HAP-1 (cell line): ENCODE measurements around the gene IYD.
A peak's percentile ranks its signal among the peaks of the same experiment; 100 is the strongest.

Experiments
- DNase-seq, 2 experiments: peaks; one replicate each; pipeline ENCODE4 v3.0.0-alpha.2; 2016 to 2020; ENCODE audit warnings: low spot score in 2 of 2
- H3K27me3 ChIP-seq: fragments of 250-450 bp; sonication (Bioruptor Pico); 2 replicates; pipeline ENCODE4 v1.5.1; 2020; ENCODE audit warnings: low read depth, mild to moderate bottlenecking, moderate library complexity
- H3K36me3 ChIP-seq: fragments of 250-450 bp; sonication (Bioruptor Pico); replicated peaks from 2 replicates; pipeline ENCODE4 v1.5.1; 2020; ENCODE audit warnings: mild to moderate bottlenecking
- H3K4me1 ChIP-seq: fragments of 250-450 bp; sonication (Bioruptor Pico); 2 replicates; pipeline ENCODE4 v1.5.1; 2020; ENCODE audit warnings: mild to moderate bottlenecking
- H3K4me3 ChIP-seq: fragments of 250-450 bp; sonication (Bioruptor Pico); 2 replicates; pipeline ENCODE4 v1.5.1; 2020; ENCODE audit warnings: mild to moderate bottlenecking, moderate library complexity
- H3K9me3 ChIP-seq: fragments of 250-450 bp; sonication (Bioruptor Pico); 2 replicates; pipeline ENCODE4 v1.5.1; 2020; ENCODE audit warnings: mild to moderate bottlenecking, moderate library complexity
- in situ Hi-C: fragments of 300-500 bp; cut with MboI; formaldehyde crosslinking; loops from 3 replicates; pipeline ENCODE4 v1.14.3; 2020; ENCODE audit warnings: low sequenced_read_pairs, inconsistent platforms, mixed read lengths

The IYD gene

DNA sequence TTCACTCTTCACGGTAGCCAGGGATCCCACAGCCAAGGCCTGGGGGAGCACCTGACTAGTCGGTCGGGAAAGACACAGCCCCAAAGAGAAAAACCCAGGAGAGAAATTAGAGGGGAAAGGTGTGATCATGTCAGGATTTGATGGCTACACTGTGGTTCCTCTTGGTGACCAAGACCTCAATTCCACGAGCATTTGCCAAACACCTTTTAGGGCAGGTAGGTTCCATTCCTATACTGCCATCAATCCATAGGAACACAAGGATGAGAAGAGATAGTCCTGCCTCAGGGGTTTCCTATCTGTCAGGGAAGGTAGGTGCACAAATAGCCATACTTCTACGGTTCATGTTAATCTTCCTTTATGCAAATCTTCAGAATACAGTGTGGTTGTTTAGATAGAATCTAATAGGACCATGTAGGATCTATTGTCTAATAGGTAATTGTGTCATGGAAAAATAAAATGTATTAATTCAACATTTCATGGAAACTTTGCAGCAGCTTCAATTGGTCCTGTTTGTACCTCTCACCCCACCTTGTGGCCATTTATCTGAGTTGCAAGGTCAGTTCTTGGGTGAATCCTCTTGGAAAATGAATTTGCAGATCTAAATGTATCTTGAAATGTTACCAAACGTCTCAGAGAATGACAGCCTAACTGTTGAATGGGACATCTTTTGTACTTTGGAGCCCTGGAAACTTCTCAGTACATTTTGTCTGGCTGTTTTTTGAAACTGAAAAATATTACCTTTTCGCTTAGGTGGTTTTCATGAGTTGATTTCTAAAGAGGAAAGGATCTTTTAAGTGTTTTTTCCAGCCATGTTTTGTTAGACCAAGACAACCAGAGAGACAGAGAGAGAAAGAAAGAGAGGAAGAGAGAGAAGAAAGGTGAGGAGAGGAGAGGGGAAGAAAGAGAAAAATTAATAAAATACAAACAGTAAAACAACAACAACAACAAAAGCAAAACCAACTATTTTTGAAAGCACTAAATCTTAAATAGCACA lies 33.7 kb upstream of the IYD start:
- no peaks in the 10 kb centered on the region for H3K9me3 ChIP-seq
- no peak overlapping the region for H3K4me3 ChIP-seq
- no peaks in the 10 kb centered on the region for H3K27me3 ChIP-seq
- no peaks in the 10 kb centered on the region for H3K4me1 ChIP-seq
- DNase-seq, result peak; percentile 61 to 65
- in situ Hi-C loops, result loop anchor here (5.0 to 25.0 kb wide), 2 partner anchors 253 to 398 kb away; partner anchors contain the start of gene ULBP2
- H3K36me3 ChIP-seq, result no peaks in the 10 kb centered on the region

DNA sequence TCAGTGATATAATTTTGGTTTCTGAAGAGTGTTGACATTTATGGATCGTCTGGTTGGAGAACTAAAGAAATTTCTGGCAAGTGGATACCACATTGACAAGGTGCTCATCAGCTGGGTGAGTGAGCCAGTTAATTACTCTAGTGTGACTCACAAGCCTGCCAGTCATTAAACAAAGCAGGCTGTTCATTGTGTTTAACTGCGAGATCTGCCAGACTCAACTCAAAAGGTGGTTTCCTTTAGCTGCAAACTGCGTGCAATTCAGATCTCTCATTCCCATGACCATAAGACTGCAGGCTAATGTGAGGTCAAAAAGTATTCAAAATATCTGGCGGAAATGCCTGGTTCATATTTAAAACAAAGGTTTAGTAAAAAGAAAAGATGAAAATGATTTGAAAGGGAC lies 32.5 kb upstream of the IYD start:
- in situ Hi-C loops, result loop anchor here (25.0 kb wide), 1 partner anchor 399 kb away; the partner anchor contains the start of gene ULBP2
- H3K36me3 ChIP-seq, result no peaks in the 10 kb centered on the region
- H3K4me1 ChIP-seq, result no peaks in the 10 kb centered on the region
- DNase-seq, result no peak
- no peaks in the 10 kb centered on the region for H3K27me3 ChIP-seq
- no peaks in the 10 kb centered on the region for H3K9me3 ChIP-seq
- H3K4me3 ChIP-seq, result no peak overlapping the region

DNA sequence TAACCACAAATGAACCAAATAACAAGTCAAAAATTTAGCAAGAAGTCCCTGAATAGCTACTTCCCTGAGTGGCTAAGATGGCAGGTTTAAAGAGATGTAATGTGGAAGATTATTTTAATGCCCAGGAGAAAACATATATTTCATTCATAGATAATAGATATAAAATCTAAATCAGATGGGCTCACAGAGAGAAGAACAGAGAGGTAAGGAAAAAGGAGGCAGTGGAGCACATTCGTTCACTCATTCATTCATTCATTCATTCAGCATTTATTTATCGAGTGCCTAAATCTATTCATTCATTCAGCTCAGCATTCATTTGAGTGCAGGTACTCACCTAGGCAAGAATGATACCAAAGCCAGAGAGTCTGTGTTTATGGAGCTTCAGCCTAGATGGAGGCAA lies 32.1 kb upstream of the IYD start:
- Histone ChIP-seq H3K4me1 (no peaks in the 10 kb centered on the region), H3K9me3 (no peaks in the 10 kb centered on the region), H3K4me3 (no peak overlapping the region), H3K36me3 (no peaks in the 10 kb centered on the region), H3K27me3 (no peaks in the 10 kb centered on the region)
- DNase-seq, result no peak
- in situ Hi-C loops, result loop anchor here (25.0 kb wide), 1 partner anchor 399 kb away; the partner anchor contains the start of gene ULBP2

DNA sequence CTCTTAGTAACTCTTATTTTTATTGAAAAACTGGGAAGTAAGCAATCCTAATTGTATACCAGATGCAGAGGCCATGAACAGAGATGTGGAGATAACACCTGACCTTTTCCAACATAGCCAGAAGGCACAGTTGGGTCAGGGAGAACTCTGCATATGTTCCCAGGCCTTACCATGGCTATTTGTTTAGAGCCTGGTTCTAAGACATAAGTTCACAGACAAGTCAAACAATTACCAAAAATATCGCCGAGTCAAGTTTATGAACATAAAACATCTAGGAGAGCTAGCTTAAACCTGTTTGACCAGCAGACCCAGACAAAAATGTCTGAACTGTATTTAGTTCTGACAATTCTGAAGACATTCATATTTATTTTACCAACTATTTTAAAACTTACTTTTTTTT lies 26.7 kb upstream of the IYD start:
- in situ Hi-C loops, result loop anchor here (25.0 kb wide), 1 partner anchor 405 kb away; the partner anchor contains the start of gene ULBP2
- H3K4me1 ChIP-seq, result peaks cover 5% of the 10 kb centered on the region
- no peak overlapping the region for H3K4me3 ChIP-seq
- no peak for DNase-seq
- H3K27me3 ChIP-seq, result no peaks in the 10 kb centered on the region; the same call in 1 of the 2 replicates
- H3K9me3 ChIP-seq, result no peaks in the 10 kb centered on the region
- no peaks in the 10 kb centered on the region for H3K36me3 ChIP-seq

DNA sequence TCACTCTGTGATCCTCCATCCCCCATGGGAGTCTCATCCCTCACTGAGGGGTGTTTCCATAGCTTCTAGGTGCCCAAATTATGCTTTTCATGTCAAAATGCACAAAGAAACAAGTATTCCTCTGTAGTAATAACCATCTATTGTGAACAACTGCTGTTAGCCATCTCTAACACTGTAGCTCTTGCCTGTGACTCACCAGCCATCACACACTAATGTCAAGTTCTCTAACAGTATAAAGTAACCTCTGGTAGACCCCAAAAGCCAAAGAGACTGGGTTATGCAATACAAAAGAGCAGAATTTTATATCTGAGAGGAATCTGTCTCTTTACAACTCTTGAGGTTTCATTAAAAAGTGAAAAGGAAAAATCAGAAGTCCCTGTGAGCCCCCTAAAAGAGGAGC lies 25.4 kb upstream of the IYD start:
- Histone ChIP-seq H3K36me3 (no peaks in the 10 kb centered on the region), H3K4me1 (peaks cover 5% of the 10 kb centered on the region), H3K4me3 (no peak overlapping the region), H3K27me3 (no peaks in the 10 kb centered on the region; the same call in 1 of the 2 replicates), H3K9me3 (no peaks in the 10 kb centered on the region)
- in situ Hi-C loops, result loop anchor here (25.0 kb wide), 1 partner anchor 406 kb away; the partner anchor contains the start of gene ULBP2
- no peak for DNase-seq

DNA sequence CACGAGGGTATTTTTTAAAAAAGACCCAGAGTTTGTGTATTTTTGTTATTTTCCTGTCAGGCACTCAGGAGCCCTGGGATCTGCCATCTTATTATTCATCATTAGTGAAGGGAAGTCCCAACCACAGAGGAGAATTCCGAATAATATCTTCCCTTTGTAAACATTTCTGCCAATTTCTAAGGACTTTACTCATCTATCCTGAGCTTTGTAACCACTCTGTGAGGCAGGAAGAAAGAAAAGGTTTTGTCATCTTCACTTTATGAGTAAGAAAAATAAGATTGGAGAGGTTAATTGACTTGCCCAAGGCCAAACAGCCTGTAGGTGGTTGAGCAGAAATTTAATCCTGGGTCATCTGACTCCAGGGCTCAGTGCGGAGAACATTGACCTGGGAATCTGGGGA lies 23.0 kb upstream of the IYD start:
- H3K4me3 ChIP-seq, result no peak overlapping the region
- no peak for DNase-seq

DNA sequence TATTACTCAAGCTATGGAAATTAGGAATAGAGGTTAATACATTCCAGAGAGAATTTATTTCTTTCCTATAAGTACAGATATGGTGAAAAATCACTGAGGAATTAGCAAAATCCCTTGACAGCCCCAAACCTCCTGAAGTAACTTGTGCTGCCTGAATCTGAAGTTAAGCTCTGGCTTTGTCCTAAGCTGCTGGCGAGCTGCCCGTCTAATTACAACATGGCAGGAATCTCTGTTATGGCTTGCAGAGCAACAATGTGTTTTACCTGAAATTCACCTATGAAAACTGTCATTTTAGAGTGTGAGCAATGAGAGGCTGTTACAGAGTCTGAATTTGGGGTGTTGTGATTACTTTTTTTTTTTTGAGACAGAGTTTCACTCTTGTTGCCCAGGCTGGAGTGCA lies 22.5 kb upstream of the IYD start:
- in situ Hi-C loops, result loop anchor here (25.0 kb wide), 1 partner anchor 409 kb away; the partner anchor contains the start of gene ULBP2
- H3K4me3 ChIP-seq, result no peak overlapping the region
- H3K9me3 ChIP-seq, result no peaks in the 10 kb centered on the region
- H3K36me3 ChIP-seq, result no peaks in the 10 kb centered on the region
- H3K4me1 ChIP-seq, result peaks cover 5% of the 10 kb centered on the region
- peak in 1 of 2 experiments; percentile 26 for DNase-seq
- no peaks in the 10 kb centered on the region; the same call in 1 of the 2 replicates for H3K27me3 ChIP-seq

More for the DNA sequence above, 23.0 kb upstream of the IYD start:
- H3K27me3 ChIP-seq, result no peaks in the 10 kb centered on the region; the same call in 1 of the 2 replicates
- in situ Hi-C loops, result loop anchor here (25.0 kb wide), 1 partner anchor 408 kb away; the partner anchor contains the start of gene ULBP2
- H3K36me3 ChIP-seq, result no peaks in the 10 kb centered on the region
- no peaks in the 10 kb centered on the region for H3K9me3 ChIP-seq
- H3K4me1 ChIP-seq, result peaks cover 5% of the 10 kb centered on the region

DNA sequence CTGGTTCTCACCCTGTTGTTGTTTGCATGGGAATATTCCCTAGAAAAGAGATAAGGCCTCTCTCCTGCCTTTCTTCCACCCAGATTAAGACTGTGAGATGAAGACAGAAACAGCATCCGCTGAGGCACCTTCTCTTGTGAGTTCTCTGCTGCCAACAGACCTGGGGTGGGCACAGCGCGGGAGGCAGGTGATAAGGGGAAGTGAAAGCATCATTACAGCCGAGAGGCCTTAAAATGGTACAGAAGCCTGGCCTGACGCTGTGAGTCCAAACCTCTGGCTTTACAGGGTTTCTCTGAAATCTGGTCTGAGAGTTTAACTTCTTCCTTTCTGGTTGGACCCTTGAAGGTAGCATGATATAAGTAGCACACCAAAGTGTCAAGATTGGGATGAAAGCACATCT lies 21.0 kb upstream of the IYD start:
- Histone ChIP-seq H3K36me3 (no peaks in the 10 kb centered on the region), H3K9me3 (no peaks in the 10 kb centered on the region), H3K4me3 (no peak overlapping the region), H3K4me1 (peaks cover under 1% of the 10 kb centered on the region), H3K27me3 (no peaks in the 10 kb centered on the region; the same call in 1 of the 2 replicates)
- in situ Hi-C loops, result loop anchor here (25.0 kb wide), 1 partner anchor 411 kb away; the partner anchor contains the start of gene ULBP2
- no peak for DNase-seq

DNA sequence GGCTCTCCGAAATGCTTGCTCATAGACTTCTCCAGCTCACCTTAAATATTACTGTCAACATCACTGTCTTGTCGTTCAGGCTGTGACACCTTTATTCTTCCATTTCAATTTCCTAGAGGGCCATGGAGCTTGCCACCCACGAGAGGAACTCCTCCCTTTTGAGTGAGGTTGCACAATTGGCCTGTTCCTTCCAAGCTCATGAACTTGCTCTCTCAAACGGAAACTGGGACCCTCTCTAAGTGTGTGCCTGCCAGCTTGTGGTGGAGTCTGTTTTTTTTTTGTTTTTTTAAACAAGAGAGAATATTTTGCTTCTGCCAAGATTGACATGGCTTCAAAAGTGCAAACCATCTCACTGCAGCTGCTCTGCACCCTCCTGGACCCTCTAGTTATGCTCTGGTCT lies 19.3 kb upstream of the IYD start:
- H3K27me3 ChIP-seq, result no peaks in the 10 kb centered on the region; the same call in 1 of the 2 replicates
- no peaks in the 10 kb centered on the region for H3K4me1 ChIP-seq
- no peaks in the 10 kb centered on the region for H3K36me3 ChIP-seq
- DNase-seq, result no peak
- in situ Hi-C loops, result loop anchor here (25.0 kb wide), 1 partner anchor 412 kb away; the partner anchor contains the start of gene ULBP2
- no peaks in the 10 kb centered on the region for H3K9me3 ChIP-seq
- no peak overlapping the region for H3K4me3 ChIP-seq

DNA sequence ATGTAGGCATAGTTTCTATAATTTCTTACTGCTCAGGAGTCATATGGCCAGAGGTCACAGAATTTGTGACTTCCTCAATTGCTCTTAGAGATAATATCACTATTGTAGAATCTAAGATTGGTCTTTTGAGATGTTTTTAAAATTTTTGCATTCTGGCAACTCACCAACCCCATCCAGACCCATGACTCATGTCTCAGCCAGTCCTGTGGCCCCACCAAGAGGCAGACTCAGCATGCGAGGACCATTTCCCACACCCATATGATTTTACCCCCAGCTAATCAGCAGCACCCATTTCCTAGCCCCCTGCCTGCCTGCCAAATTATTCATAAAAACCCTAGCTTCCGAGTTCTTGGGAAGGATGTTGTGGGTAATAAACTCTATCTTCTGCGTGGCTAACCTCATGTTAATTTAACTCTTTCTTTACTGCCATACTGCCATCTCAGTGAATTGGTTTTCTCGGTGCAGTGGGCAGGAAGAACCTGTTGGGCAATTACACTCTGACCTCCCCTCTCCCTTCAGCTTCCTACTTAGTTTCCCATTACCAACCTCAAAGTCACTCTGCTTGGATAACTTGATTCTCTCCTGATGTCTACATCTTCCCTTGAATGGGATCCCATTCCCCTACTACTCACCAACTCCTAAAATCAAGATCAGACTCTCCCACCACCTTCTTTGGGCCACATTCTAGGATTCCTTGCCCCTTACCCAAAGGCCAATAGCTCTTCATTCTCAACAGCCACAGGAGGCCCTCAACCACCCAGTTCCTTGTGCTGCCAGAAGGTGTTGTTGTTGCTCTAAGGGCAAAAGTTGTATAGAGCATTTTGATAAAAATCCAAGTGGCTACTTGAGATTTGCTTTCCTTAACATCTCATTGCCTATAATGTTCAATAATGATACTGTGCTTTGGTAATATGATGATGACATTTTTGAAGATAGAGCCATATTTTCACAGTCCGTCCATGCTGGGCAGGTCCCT lies 16.2 kb upstream of the IYD start:
- no peaks in the 10 kb centered on the region for H3K27me3 ChIP-seq
- in situ Hi-C loops, result no loop called here
- DNase-seq, result no peak
- no peaks in the 10 kb centered on the region for H3K9me3 ChIP-seq
- no peaks in the 10 kb centered on the region for H3K36me3 ChIP-seq
- H3K4me1 ChIP-seq, result no peaks in the 10 kb centered on the region
- no peak overlapping the region for H3K4me3 ChIP-seq

DNA sequence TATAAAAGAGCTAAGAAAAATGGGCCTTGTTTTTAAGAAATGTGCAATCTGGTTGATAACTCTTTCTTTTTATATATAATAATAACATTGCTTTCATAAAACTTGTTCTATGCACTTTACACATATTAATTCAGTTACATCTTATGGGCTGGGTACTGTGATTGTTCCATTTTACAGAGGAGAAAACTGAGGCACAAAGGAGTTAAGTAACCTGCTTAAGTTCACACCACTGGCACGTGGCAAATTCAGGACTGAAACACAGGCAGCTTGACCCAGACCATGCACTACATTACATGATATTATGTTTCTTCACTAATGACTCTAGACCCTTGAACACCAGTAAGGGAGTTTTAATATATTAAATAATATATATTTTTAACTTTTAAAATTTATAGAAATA lies 15.4 kb upstream of the IYD start:
- in situ Hi-C loops, result no loop called here
- DNase-seq, result no peak
- Histone ChIP-seq H3K27me3 (no peaks in the 10 kb centered on the region), H3K9me3 (no peaks in the 10 kb centered on the region), H3K4me1 (no peaks in the 10 kb centered on the region), H3K4me3 (no peak overlapping the region), H3K36me3 (no peaks in the 10 kb centered on the region)

DNA sequence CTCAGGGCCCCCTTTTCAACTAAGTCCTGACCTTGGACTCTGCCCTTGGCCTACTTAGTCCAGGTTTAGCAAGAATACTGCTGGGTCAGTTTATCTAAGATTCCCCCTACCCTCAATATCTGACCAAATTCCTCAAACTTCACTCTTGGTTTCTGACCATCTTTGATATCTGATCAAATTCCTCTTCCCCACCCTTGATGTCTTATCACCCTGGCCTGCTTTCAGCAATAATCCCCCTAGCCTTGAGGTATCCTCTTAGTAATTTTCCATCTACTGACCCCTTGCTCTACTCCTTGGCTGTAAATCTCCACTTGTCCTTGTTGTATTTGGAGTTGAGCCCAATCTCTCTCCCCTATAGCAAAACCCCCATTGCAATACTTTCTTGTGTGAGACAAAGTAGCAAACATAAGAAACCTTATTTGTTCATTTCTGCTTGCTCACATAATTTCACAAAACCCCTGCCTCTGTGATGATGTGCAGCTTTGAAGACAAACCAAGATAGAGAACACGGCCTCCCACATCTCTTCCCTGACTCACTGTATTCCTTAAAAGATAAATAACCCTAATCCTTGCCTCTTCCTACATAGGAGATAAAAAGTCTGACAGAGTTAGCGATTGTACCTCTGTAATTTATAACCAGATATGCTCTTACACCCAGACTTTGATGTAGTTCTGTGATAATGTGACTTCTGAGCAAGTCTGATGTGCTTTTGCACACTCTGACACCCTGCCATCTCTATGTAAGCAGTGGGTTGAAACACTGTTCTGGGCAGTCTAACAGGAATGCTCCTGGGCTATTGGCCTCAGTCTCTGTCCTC lies 13.8 kb upstream of the IYD start:
- no peaks in the 10 kb centered on the region for H3K9me3 ChIP-seq
- in situ Hi-C loops, result no loop called here
- no peaks in the 10 kb centered on the region for H3K27me3 ChIP-seq
- H3K4me3 ChIP-seq, result no peak overlapping the region
- no peak for DNase-seq
- no peaks in the 10 kb centered on the region for H3K4me1 ChIP-seq
- H3K36me3 ChIP-seq, result no peaks in the 10 kb centered on the region
